HG03045 (cell line): Measurements from ENCODE around the gene MED13.
A peak's percentile ranks its signal among the peaks of the same experiment; 100 is the strongest.

Experiments
- ATAC-seq: cut with Tn5 transposase; IDR thresholded peaks from one replicate; pipeline ENCODE4 v1.9.1; 2021; ENCODE audit warnings: mild to moderate bottlenecking, moderate library complexity; ENCODE audit not compliant: unreplicated experiment

Gene MED13, protein sequence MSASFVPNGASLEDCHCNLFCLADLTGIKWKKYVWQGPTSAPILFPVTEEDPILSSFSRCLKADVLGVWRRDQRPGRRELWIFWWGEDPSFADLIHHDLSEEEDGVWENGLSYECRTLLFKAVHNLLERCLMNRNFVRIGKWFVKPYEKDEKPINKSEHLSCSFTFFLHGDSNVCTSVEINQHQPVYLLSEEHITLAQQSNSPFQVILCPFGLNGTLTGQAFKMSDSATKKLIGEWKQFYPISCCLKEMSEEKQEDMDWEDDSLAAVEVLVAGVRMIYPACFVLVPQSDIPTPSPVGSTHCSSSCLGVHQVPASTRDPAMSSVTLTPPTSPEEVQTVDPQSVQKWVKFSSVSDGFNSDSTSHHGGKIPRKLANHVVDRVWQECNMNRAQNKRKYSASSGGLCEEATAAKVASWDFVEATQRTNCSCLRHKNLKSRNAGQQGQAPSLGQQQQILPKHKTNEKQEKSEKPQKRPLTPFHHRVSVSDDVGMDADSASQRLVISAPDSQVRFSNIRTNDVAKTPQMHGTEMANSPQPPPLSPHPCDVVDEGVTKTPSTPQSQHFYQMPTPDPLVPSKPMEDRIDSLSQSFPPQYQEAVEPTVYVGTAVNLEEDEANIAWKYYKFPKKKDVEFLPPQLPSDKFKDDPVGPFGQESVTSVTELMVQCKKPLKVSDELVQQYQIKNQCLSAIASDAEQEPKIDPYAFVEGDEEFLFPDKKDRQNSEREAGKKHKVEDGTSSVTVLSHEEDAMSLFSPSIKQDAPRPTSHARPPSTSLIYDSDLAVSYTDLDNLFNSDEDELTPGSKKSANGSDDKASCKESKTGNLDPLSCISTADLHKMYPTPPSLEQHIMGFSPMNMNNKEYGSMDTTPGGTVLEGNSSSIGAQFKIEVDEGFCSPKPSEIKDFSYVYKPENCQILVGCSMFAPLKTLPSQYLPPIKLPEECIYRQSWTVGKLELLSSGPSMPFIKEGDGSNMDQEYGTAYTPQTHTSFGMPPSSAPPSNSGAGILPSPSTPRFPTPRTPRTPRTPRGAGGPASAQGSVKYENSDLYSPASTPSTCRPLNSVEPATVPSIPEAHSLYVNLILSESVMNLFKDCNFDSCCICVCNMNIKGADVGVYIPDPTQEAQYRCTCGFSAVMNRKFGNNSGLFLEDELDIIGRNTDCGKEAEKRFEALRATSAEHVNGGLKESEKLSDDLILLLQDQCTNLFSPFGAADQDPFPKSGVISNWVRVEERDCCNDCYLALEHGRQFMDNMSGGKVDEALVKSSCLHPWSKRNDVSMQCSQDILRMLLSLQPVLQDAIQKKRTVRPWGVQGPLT (N-terminal part only)

GRCh38 chr17:62064791-62065563 lies at the start of gene MED13:
TSS of gene MED13 (minus strand) at chr17:62065278. CDS start at chr17:62065205, 73 bp downstream.
- peak; percentile 28 for ATAC-seq

DNA sequence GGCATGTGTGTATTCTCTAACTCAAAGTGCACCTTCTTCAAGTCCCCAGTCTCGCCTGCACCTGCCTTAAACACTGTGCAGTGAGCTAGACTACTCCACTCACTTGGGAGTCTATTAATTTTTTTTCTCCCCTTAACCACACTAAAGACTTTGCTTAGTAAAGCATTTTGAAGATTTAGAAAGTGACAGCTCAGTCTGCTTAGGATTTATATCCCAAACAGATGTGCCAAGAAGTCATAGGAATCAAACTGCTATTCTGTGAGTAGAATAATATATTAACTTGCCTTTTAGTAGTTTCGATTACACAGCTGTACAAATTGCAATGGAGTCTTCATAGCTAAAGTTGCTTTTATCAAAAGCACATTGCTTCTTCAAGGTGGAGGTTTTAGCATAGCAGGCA lies 47.2 kb upstream of the MED13 start:
- no peak for ATAC-seq

DNA sequence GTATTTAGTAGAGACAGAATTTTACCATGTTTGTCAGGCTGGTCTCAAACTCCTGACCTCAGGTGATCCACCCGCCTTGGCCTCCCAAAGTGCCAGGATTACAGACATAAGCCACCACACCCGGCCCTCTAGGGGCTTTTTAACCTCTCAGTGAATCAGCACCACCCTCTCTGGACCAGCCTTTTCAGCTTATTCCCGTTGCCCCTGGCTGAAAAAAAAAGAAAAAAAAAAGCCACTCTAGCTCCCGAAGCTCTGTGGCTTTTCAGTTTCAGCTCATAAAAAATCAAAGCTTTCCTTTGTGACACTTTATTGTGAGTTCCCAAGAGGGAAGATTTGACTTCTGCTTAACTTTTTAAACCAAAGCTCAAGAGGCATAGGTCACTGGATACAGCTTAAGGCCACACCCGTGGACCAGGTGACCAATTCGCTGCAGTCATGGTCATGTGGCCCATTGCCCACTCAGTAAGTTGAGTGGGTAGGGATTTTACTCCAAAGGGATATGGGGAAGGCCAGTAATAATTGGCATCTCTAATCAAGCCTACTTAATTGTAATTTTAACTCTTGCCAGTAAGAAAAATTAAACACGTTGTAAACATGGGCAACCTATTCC lies 46.6 kb upstream of the MED13 start:
- ATAC-seq, result no peak

GRCh38 chr17:62110923-62111484 lies 45.9 kb upstream of the MED13 start:
- no peak for ATAC-seq

GRCh38 chr17:62109924-62110323 lies 44.8 kb upstream of the MED13 start:
- ATAC-seq, result no peak

DNA sequence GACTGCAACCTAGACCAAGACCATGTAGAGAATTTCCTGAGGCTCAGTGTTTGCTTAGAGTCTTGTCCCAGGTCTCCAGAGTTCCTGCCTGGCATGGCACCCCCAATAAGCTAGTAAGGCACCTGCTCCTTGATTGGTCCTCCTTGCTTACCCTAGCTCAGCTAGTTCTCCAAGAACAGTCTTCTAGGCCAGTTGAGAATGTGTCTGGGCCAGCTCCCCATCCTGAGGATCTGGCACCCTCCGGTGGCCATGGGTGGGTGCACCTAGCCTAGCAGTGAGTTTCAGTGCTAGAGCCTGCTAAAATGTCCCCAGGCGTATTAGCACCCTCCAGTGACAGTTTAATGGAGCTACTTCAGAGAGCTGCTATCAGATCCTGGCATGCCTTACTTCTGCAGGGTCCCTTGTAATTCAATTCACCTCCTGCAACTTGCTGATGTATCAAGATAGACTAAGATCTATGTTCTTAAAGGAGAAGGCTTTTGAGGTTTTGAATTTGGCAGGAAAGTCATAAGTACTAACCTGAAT lies 44.4 kb upstream of the MED13 start:
- ATAC-seq, result peak; percentile 91

- no peak for ATAC-seq
Measured at GRCh38 chr17:62105861-62106260, 40.8 kb upstream of the MED13 start.

GRCh38 chr17:62105357-62105756 lies 40.3 kb upstream of the MED13 start:
- no peak for ATAC-seq

DNA sequence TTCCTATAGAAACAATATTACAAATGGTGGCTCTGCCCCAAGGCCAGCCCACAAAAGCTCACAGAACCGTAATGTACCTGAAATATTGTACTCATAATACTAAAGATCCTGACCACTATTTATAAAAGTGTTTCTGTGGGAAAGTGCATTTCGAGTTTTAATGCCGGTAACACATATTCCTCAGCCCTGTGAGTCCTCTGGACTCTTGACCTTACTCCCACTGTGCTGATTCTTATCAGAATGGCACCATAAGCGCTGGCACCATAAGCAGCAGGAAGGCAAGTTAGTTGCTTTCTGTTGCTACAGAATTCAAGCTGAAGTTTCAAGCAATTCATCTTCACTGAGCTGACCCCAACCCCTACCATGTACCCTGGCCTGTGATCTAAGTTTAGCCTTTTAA lies 36.4 kb upstream of the MED13 start:
- no peak for ATAC-seq

DNA sequence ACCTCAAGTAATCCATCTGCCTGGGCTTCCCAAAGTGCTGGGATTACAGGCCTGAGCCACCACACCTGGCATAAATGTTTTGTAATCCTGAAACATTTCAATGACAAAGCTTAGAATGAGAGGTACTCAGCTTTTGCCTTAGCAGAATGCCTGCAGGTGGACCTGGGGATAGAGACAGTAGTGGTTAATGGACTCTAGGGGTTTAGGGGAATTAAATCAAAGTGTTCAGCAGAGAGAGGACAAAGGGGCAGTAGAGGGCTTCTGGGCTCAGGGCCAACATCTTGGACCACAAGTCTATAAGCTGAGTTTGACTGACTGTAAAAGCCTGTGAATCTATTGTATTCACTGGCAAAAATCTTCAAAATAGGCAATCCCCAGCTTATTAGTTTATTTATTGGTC lies 36.0 kb upstream of the MED13 start:
- no peak for ATAC-seq

- ATAC-seq, result no peak
Measured at GRCh38 chr17:62100055-62100454, 35.0 kb upstream of the MED13 start.

- no peak for ATAC-seq
Measured at GRCh38 chr17:62099532-62099931, 34.5 kb upstream of the MED13 start.

DNA sequence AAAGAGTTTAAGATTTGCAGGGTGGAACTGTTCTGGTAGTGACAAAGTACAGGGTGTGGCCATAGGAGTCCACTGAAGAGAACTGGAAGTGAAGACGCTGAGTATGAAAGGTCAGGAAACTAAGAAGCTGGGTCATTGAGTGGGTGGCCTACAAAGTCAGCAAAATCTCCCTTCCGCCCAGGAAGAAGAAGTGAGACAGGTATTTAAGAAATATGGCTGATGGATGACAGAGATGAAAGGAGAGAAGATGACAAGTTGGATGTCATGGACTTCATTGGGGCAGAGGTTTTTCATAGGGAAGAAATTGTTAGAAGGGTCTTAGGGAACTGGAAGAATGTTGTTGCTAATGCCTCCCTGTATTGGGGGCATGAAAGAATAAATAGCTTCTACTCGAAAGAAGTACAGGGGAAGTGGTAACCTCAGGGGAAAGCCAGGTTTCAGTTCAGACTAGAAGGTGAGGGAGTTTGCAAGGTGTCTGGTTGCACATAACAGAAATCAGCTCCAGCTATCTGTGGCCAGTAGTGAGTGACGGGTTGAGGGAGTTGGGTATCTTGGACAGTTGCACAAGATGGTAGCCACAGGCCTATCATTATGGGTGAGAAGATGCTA lies 33.6 kb upstream of the MED13 start:
- ATAC-seq, result peak; percentile 90

GRCh38 chr17:62096401-62096670 lies 31.3 kb upstream of the MED13 start:
- ATAC-seq, result no peak

- no peak for ATAC-seq
Measured at GRCh38 chr17:62094175-62094574, 29.1 kb upstream of the MED13 start.

- ATAC-seq, result peak; percentile 92
Measured at GRCh38 chr17:62093188-62094155, 28.4 kb upstream of the MED13 start.

- no peak for ATAC-seq
Measured at GRCh38 chr17:62092784-62093183, 27.7 kb upstream of the MED13 start.

DNA sequence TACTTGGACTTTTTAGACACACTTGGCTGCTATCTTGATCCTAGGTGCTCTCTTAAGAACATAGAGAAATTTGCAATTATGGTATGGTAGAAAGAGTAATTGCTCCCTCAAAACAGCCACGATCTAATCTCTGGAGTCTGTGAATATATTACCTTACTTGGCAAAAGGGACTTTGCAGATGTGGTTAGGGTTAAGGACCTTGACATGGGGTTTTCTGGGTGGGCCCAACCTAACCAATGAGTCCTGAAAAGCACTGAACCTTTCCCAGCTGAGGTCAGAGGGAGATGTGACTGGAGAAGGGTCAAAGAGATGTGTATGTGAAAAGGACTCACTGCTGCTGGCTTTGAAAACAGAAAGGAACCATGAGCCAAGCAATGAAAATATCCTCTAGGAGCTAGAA lies 26.7 kb upstream of the MED13 start:
- ATAC-seq, result no peak
